ENCODE results near the gene NAT8.

Gene NAT8

DNA sequence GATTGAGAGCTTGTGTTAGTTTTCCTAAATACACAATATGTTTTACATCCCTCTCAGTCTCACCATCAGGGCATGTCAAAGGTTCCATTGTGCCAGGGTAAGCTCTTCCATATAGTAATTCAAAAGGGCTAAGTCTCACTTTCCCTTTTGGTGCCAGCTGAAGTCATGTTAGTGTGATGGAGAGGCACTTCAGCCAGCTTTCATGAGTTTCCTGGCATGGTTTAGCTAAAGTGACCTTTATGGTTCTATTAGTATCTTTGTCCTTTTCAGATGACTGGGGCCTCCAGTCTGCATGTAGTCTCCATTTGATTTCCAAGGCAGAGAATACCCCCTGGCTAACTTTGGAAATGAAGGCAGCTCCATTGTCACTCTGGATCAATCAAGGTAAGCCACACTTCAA is 27.2 kb downstream of the NAT8 start:
- no peak for DNase-seq
- Histone ChIP-seq H2BK15ac (ENCODE audit: low read depth, poor library complexity, severe bottlenecking) (no peak overlapping the region), H2BK120ac (ENCODE audit: low read depth, low read length) (no peak overlapping the region), H2BK12ac (ENCODE audit: low read length in 2 of 2) (no peak overlapping the region), H4K8ac (ENCODE audit: low read length) (no peak overlapping the region), H3K4me3 (ENCODE audit: insufficient read depth in 1 of 2, low read depth in 1 of 2, low read length in 2 of 2) (no peak overlapping the region), H3K9ac (ENCODE audit: low read length) (no peak overlapping the region), H2AFZ (ENCODE audit: low read depth, low read length) (no peak overlapping the region), H3K4ac (ENCODE audit: low read depth in 1 of 2, low read length in 2 of 2) (no peak overlapping the region), H3K18ac (ENCODE audit: low read depth in 1 of 2, low read length in 2 of 2) (no peak overlapping the region), H2AK5ac (ENCODE audit: low read length, severe bottlenecking) (no peak overlapping the region), H3K27ac (ENCODE audit: low read length, poor library complexity, severe bottlenecking) (no peak overlapping the region), H2BK5ac (ENCODE audit: low read depth, low read length, poor library complexity, severe bottlenecking) (no peak overlapping the region), H3K14ac (ENCODE audit: low read length in 2 of 2) (no peak overlapping the region), H3K4me2 (ENCODE audit: low read length, poor library complexity, severe bottlenecking) (no peak overlapping the region), H3K79me1 (replicated peaks; ENCODE audit: low read length, poor library complexity, severe bottlenecking) (no peaks in the 10 kb centered on the region), H3K9me3 (ENCODE audit: control insufficient read depth, low read length) (no peaks in the 10 kb centered on the region), H4K91ac (ENCODE audit: low read length) (no peak overlapping the region), H3K4me1 (ENCODE audit: control insufficient read depth, insufficient read depth, low read depth, low read length) (no peaks in the 10 kb centered on the region), H3K27me3 (ENCODE audit: control insufficient read depth in 1 of 2, insufficient read depth in 1 of 2, low read length in 2 of 2) (no peaks in the 10 kb centered on the region), H3K36me3 (ENCODE audit: control insufficient read depth in 1 of 2, insufficient read depth in 2 of 2, low read depth in 1 of 2, low read length in 2 of 2) (peaks cover 0 to 2% of the 10 kb centered on the region in 2 experiments), H3K23ac (ENCODE audit: low read length in 2 of 2) (no peak overlapping the region)

DNA sequence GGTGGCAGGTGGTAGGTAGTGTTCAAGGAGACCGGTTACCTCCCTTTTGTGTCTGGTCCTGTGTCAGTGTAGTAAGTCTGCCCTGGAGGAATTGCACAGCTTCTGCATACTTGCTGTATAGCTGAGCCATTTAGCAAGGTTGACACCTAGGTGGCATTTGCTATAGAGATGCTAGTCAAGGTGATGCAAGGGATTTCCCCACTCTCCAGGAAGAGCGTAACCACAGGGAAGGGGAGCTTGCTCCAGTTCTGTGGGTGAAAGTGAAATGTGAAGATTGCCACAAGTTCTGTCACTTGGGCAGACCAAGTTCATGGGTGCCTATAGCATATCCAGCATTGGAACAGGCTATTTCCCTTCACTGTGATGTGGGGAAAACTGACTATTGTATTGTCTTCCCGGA is 28.1 kb downstream of the NAT8 start:
- no peak overlapping the region for H3K4me3 ChIP-seq (ENCODE audit: insufficient read depth in 1 of 2, low read depth in 1 of 2, low read length in 2 of 2)
- H4K91ac ChIP-seq (ENCODE audit: low read length): no peak overlapping the region
- H3K36me3 ChIP-seq (ENCODE audit: control insufficient read depth in 1 of 2, insufficient read depth in 2 of 2, low read depth in 1 of 2, low read length in 2 of 2): peaks cover 0 to 3% of the 10 kb centered on the region in 2 experiments
- no peak overlapping the region for H3K4ac ChIP-seq (ENCODE audit: low read depth in 1 of 2, low read length in 2 of 2)
- no peaks in the 10 kb centered on the region for H3K4me1 ChIP-seq (ENCODE audit: control insufficient read depth, insufficient read depth, low read depth, low read length)
- no peak overlapping the region for H3K14ac ChIP-seq (ENCODE audit: low read length in 2 of 2)
- H3K9ac ChIP-seq (ENCODE audit: low read length): no peak overlapping the region
- H3K9me3 ChIP-seq (ENCODE audit: control insufficient read depth, low read length): no peaks in the 10 kb centered on the region
- no peak overlapping the region for H2BK120ac ChIP-seq (ENCODE audit: low read depth, low read length)
- no peak overlapping the region for H3K27ac ChIP-seq (ENCODE audit: low read length, poor library complexity, severe bottlenecking)
- no peak overlapping the region for H2AFZ ChIP-seq (ENCODE audit: low read depth, low read length)
- no peak overlapping the region for H3K18ac ChIP-seq (ENCODE audit: low read depth in 1 of 2, low read length in 2 of 2)
- no peak overlapping the region for H3K23ac ChIP-seq (ENCODE audit: low read length in 2 of 2)
- no peak overlapping the region for H2BK15ac ChIP-seq (ENCODE audit: low read depth, poor library complexity, severe bottlenecking)
- H2BK5ac ChIP-seq (ENCODE audit: low read depth, low read length, poor library complexity, severe bottlenecking): no peak overlapping the region
- H3K27me3 ChIP-seq (ENCODE audit: control insufficient read depth in 1 of 2, insufficient read depth in 1 of 2, low read length in 2 of 2): no peaks in the 10 kb centered on the region
- no peaks in the 10 kb centered on the region for H3K79me1 ChIP-seq (replicated peaks; ENCODE audit: low read length, poor library complexity, severe bottlenecking)
- no peak overlapping the region for H3K4me2 ChIP-seq (ENCODE audit: low read length, poor library complexity, severe bottlenecking)
- H4K8ac ChIP-seq (ENCODE audit: low read length): no peak overlapping the region
- DNase-seq: no peak
- H2AK5ac ChIP-seq (ENCODE audit: low read length, severe bottlenecking): no peak overlapping the region
- WGBS: 100% methylated on average over 3 of the region's 3 CpGs
- H2BK12ac ChIP-seq (ENCODE audit: low read length in 2 of 2): no peak overlapping the region

DNA sequence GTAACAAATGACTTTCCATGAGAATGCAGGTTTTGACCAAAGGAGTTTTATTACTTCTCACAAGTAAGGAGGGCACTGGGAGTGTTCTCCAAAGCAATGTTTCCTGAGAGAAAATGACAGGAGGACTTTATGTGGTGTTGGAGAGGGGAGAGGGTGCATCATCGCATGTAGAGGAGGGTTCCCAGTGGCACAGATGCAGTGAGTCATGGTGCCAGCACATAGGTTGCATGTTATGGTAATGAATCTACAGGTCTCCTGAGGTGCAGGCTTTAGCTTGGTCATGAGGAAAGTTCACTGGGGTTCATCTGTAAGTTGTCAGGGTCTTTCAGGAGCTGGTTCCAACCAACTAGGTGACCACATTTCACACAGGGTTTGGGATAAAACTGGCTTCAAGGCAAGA is 30.4 kb downstream of the NAT8 start:
- DNase-seq: peak; percentile 3
- no peak overlapping the region for H2BK12ac ChIP-seq (ENCODE audit: low read length in 2 of 2)
- H2BK15ac ChIP-seq (ENCODE audit: low read depth, poor library complexity, severe bottlenecking): no peak overlapping the region
- no peaks in the 10 kb centered on the region for H3K79me1 ChIP-seq (replicated peaks; ENCODE audit: low read length, poor library complexity, severe bottlenecking)
- 94% methylated on average over 1 of the region's 1 CpG for WGBS
- no peak overlapping the region for H3K4ac ChIP-seq (ENCODE audit: low read depth in 1 of 2, low read length in 2 of 2)
- no peak overlapping the region for H3K14ac ChIP-seq (ENCODE audit: low read length in 2 of 2)
- peaks cover 0 to 6% of the 10 kb centered on the region in 2 experiments for H3K36me3 ChIP-seq (ENCODE audit: control insufficient read depth in 1 of 2, insufficient read depth in 2 of 2, low read depth in 1 of 2, low read length in 2 of 2)
- no peak overlapping the region for H3K4me2 ChIP-seq (ENCODE audit: low read length, poor library complexity, severe bottlenecking)
- no peak overlapping the region for H2AK5ac ChIP-seq (ENCODE audit: low read length, severe bottlenecking)
- H3K4me1 ChIP-seq (ENCODE audit: control insufficient read depth, insufficient read depth, low read depth, low read length): no peaks in the 10 kb centered on the region
- H3K27me3 ChIP-seq (ENCODE audit: control insufficient read depth in 1 of 2, insufficient read depth in 1 of 2, low read length in 2 of 2): no peaks in the 10 kb centered on the region
- H2BK120ac ChIP-seq (ENCODE audit: low read depth, low read length): no peak overlapping the region
- H3K4me3 ChIP-seq (ENCODE audit: insufficient read depth in 1 of 2, low read depth in 1 of 2, low read length in 2 of 2): no peak overlapping the region
- H4K91ac ChIP-seq (ENCODE audit: low read length): no peak overlapping the region
- H2AFZ ChIP-seq (ENCODE audit: low read depth, low read length): no peak overlapping the region
- no peaks in the 10 kb centered on the region for H3K9me3 ChIP-seq (ENCODE audit: control insufficient read depth, low read length)
- no peak overlapping the region for H3K9ac ChIP-seq (ENCODE audit: low read length)
- H3K23ac ChIP-seq (ENCODE audit: low read length in 2 of 2): no peak overlapping the region
- no peak overlapping the region for H3K18ac ChIP-seq (ENCODE audit: low read depth in 1 of 2, low read length in 2 of 2)
- no peak overlapping the region for H4K8ac ChIP-seq (ENCODE audit: low read length)
- no peak overlapping the region for H2BK5ac ChIP-seq (ENCODE audit: low read depth, low read length, poor library complexity, severe bottlenecking)
- no peak overlapping the region for H3K27ac ChIP-seq (ENCODE audit: low read length, poor library complexity, severe bottlenecking)

DNA sequence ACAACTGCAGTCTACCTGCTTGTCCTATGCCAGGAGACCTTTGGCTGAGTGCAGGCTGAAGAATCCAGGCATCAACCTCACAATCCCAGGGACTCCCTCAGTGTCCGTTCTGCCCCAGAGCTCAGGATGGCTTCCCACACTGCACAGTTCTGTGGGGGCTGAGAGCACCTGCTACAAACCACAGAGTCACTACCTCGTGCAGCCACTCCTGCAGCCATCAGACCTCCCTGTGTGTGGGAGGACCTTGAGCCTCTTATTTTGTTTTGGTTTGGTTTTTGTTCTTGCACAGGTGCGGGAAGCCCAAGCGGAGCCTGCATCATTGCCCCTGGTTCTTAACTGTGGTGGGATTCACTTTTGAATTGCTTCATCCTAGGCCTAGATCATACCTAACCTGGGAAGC is 31.0 kb downstream of the NAT8 start:
- H3K27me3 ChIP-seq (ENCODE audit: control insufficient read depth in 1 of 2, insufficient read depth in 1 of 2, low read length in 2 of 2): no peaks in the 10 kb centered on the region
- H2AFZ ChIP-seq (ENCODE audit: low read depth, low read length): no peak overlapping the region
- no peak overlapping the region for H3K23ac ChIP-seq (ENCODE audit: low read length in 2 of 2)
- H3K4ac ChIP-seq (ENCODE audit: low read depth in 1 of 2, low read length in 2 of 2): no peak overlapping the region
- H3K36me3 ChIP-seq (ENCODE audit: control insufficient read depth in 1 of 2, insufficient read depth in 2 of 2, low read depth in 1 of 2, low read length in 2 of 2): peaks cover 0 to 6% of the 10 kb centered on the region in 2 experiments
- no peak overlapping the region for H3K4me3 ChIP-seq (ENCODE audit: insufficient read depth in 1 of 2, low read depth in 1 of 2, low read length in 2 of 2)
- H3K18ac ChIP-seq (ENCODE audit: low read depth in 1 of 2, low read length in 2 of 2): no peak overlapping the region
- no peaks in the 10 kb centered on the region for H3K79me1 ChIP-seq (replicated peaks; ENCODE audit: low read length, poor library complexity, severe bottlenecking)
- H2BK120ac ChIP-seq (ENCODE audit: low read depth, low read length): no peak overlapping the region
- H2BK5ac ChIP-seq (ENCODE audit: low read depth, low read length, poor library complexity, severe bottlenecking): no peak overlapping the region
- peak overlapping the region; percentile 11 for H4K91ac ChIP-seq (ENCODE audit: low read length)
- H3K27ac ChIP-seq (ENCODE audit: low read length, poor library complexity, severe bottlenecking): no peak overlapping the region
- no peak overlapping the region for H3K14ac ChIP-seq (ENCODE audit: low read length in 2 of 2)
- WGBS: 74% methylated on average over 4 of the region's 4 CpGs
- H2BK15ac ChIP-seq (ENCODE audit: low read depth, poor library complexity, severe bottlenecking): no peak overlapping the region
- DNase-seq: no peak
- no peak overlapping the region for H2AK5ac ChIP-seq (ENCODE audit: low read length, severe bottlenecking)
- H3K9ac ChIP-seq (ENCODE audit: low read length): no peak overlapping the region
- no peaks in the 10 kb centered on the region for H3K9me3 ChIP-seq (ENCODE audit: control insufficient read depth, low read length)
- H4K8ac ChIP-seq (ENCODE audit: low read length): no peak overlapping the region
- no peaks in the 10 kb centered on the region for H3K4me1 ChIP-seq (ENCODE audit: control insufficient read depth, insufficient read depth, low read depth, low read length)
- H2BK12ac ChIP-seq (ENCODE audit: low read length in 2 of 2): no peak overlapping the region
- no peak overlapping the region for H3K4me2 ChIP-seq (ENCODE audit: low read length, poor library complexity, severe bottlenecking)

All from mesenchymal stem cell (in vitro differentiated cells and primary cell).